Sigmoid colon (tissue), 7 donors: Measurements from ENCODE around the gene COX6A1. TPM values are rescaled to one million over a fixed set of nuclear protein-coding genes. Genes with fewer than 3 reads are reported as not detected.
"Not testable (repeated sequence)": the region's sequence is repeated elsewhere in the genome, so short reads cannot be mapped to it uniquely, and the experiment has no call there.

Source experiments
- DNase-seq: peaks from one replicate; pipeline ENCODE4 v3.0.0-alpha.2; 2019
- H3K27ac ChIP-seq, 4 donors: fragments of 200-600 bp; sonication (generic); one replicate each; pipeline ENCODE4 v1.5.1; 2016 to 2019; ENCODE audit warnings: mild to moderate bottlenecking in 1 of 4
- H3K27me3 ChIP-seq, 3 donors: fragments of 200-600 bp; sonication (generic); one replicate each; pipeline ENCODE4 v1.5.1; 2019; ENCODE audit warnings: mild to moderate bottlenecking in 1 of 3
- H3K36me3 ChIP-seq, 4 donors: fragments of 200-600 bp; sonication (generic); one replicate each; pipeline ENCODE4 v1.5.1; 2016 to 2019
- H3K4me1 ChIP-seq, 4 donors: fragments of 200-600 bp; sonication (generic); one replicate each; pipeline ENCODE4 v1.5.1; 2017 to 2019
- H3K4me3 ChIP-seq, 4 donors: fragments of 200-600 bp; sonication (generic); one replicate each; pipeline ENCODE4 v1.5.1; 2017 to 2019; ENCODE audit warnings: mild to moderate bottlenecking in 2 of 4, moderate library complexity in 1 of 4
- H3K9me3 ChIP-seq, 4 donors: fragments of 200-600 bp in 3 of 4; sonication (generic) in 3 of 4; one replicate each; pipeline versions ENCODE4 v1.5.1 to v1.6.1; 2013 to 2019
- EP300 ChIP-seq, 4 donors: sonication (generic); formaldehyde crosslinking; IDR thresholded peaks; one replicate each; pipeline ENCODE4 v1.6.1; 2017; ENCODE audit warnings: antibody characterized with exemption in 4 of 4
- POLR2A ChIP-seq, 2 donors: fragments of 450-650 bp; IDR thresholded peaks; one replicate each; pipeline ENCODE4 v1.6.1; 2016; ENCODE audit warnings: antibody characterized with exemption in 2 of 2, mild to moderate bottlenecking in 2 of 2, moderate library complexity in 2 of 2
- POLR2AphosphoS5 ChIP-seq, 4 donors: sonication (generic); formaldehyde crosslinking; IDR thresholded peaks; one replicate each; pipeline ENCODE4 v1.6.1; 2017; ENCODE audit warnings: antibody characterized with exemption in 4 of 4
- WGBS, 2 donors: extraction: QIAGEN DNeasy Blood & Tissue Kit; methylation state at CpG; one replicate each; pipeline ENCODE4 v1.1.7; 2013; 5-methylcytosine and 5-hydroxymethylcytosine counted together
- intact Hi-C: fragments of 100-400 bp; cut with DNase I; formaldehyde crosslinking; loops from one replicate; pipeline ENCODE4 v1.15.1; 2023
- polyA plus RNA-seq, 3 donors: library from polyadenylated mRNA; stranded (reverse); fragments of 200-250 nt; gene quantifications; one replicate each; pipeline ENCODE4 v1.2.3, GENCODE V29; 2013
- total RNA-seq, 4 donors: library from RNA; depleted of rRNA; stranded (reverse); fragments of >200 nt; gene quantifications; one replicate each; pipeline ENCODE4 v1.1.0, GENCODE V29; 2016
- TF ChIP-seq, protein P1 (sequence below), 4 experiments: fragments of 450-650 bp in 3 of 4; fragments of 200-600 bp in 1 of 4; IDR thresholded peaks; one replicate each; pipeline ENCODE4 v1.5.1; 2016 to 2019; ENCODE audit warnings: antibody characterized with exemption in 4 of 4, mild to moderate bottlenecking in 3 of 4, moderate library complexity in 2 of 4
- donor health status: healthy with polysubstance abuse.
- donor health status: Bipolar disorder and iron deficiency.
- donor health status: healthy.

COX6A1 gene
- total and polyA plus RNA-seq, 7 donors: 432 to 1,413 (median 633) TPM

- TF ChIP-seq, protein P1, sequence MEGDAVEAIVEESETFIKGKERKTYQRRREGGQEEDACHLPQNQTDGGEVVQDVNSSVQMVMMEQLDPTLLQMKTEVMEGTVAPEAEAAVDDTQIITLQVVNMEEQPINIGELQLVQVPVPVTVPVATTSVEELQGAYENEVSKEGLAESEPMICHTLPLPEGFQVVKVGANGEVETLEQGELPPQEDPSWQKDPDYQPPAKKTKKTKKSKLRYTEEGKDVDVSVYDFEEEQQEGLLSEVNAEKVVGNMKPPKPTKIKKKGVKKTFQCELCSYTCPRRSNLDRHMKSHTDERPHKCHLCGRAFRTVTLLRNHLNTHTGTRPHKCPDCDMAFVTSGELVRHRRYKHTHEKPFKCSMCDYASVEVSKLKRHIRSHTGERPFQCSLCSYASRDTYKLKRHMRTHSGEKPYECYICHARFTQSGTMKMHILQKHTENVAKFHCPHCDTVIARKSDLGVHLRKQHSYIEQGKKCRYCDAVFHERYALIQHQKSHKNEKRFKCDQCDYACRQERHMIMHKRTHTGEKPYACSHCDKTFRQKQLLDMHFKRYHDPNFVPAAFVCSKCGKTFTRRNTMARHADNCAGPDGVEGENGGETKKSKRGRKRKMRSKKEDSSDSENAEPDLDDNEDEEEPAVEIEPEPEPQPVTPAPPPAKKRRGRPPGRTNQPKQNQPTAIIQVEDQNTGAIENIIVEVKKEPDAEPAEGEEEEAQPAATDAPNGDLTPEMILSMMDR (IDR thresholded peaks at IDR 0.05): no peak
- TF ChIP-seq POLR2AphosphoS5 (IDR thresholded peaks at IDR 0.05) (no peak), POLR2A (IDR thresholded peaks at IDR 0.05) (no peak), EP300 (IDR thresholded peaks at IDR 0.05) (no peak)
- WGBS, 2 donors: 88 to 91% methylated on average over 7 of the region's 7 CpGs
- intact Hi-C loops: no loop called here
These were observed 48.3 kb downstream of the COX6A1 start for GRCh38 chr12:120485961-120486881.

DNA sequence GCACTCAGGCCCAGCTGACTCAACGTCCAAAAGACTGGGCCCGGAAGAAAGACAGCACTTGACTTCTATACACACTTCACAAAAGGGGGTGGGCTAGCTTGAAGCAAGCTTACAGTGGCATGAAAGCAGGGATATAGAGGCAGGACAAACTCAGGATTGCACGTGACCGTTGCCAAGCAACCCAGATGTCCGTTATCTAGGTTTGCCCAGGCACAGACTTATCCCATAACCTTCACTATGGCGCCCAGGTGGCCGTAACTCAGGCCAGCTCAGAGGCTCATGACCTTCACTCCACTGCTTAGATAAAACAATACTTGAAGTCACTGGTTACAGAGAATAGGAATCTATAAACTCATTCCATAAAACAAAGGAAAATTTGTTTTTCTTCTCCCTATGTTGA, 49.6 kb downstream of the COX6A1 start:
- intact Hi-C loops, DNase-seq, H3K27me3 ChIP-seq, H3K4me3 ChIP-seq, H3K4me1 ChIP-seq, H3K9me3 ChIP-seq, H3K27ac ChIP-seq: not testable (repeated sequence)
- H3K36me3 ChIP-seq: peaks cover 0 to 12% (median 0%) of the 10 kb centered on the region in 4 donors
- WGBS, 2 donors: 93 to 95% methylated on average over 7 of the region's 7 CpGs

More at GRCh38 chr12:120485961-120486881, 48.3 kb downstream of the COX6A1 start:
- H3K4me1 ChIP-seq: no peaks in the 10 kb centered on the region
- peaks cover 0 to 9% (median 0%) of the 10 kb centered on the region in 4 donors for H3K36me3 ChIP-seq
- no peak for DNase-seq
- H3K9me3 ChIP-seq: no peaks in the 10 kb centered on the region
- H3K27me3 ChIP-seq: no peaks in the 10 kb centered on the region
- no peak overlapping the region for H3K27ac ChIP-seq
- no peak overlapping the region for H3K4me3 ChIP-seq

DNA sequence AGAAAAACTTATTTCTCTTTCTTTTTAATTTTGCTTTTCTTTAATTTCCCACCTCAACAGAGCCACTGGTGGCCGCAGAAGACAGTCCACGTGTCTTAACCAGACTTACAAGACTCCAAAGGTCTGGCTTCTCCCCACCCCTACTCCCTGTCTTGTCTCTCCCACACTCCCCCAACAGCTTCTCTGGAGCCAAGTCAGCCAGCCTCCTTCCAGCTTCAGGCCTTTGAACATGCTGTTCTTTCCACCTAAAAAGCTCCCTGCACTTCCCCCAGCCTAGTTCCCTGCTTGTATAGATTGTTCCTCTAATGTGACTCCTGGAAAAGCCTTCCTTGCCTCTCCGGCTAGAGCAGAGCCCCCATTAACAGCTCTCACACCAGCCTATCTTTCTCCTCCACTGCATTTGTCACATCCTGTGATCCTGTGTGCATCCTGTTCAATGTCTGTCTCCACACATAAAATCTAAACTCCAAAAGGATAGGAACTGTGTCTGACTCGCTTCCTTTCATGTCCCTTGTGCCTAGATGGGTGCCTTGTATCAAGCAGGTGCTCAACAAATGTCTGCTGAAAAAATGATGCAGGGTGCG, 50.2 kb downstream of the COX6A1 start:
- Histone ChIP-seq H3K27ac (no peak overlapping the region), H3K27me3 (no peaks in the 10 kb centered on the region), H3K4me3 (no peak overlapping the region), H3K36me3 (peaks cover 0 to 12% (median 0%) of the 10 kb centered on the region in 4 donors), H3K9me3 (no peaks in the 10 kb centered on the region), H3K4me1 (no peaks in the 10 kb centered on the region)
- 77 to 78% methylated on average over 5 of the region's 5 CpGs for WGBS, 2 donors
- no peak for DNase-seq
- intact Hi-C loops: no loop called here
- TF ChIP-seq POLR2A (IDR thresholded peaks at IDR 0.05) (no peak), POLR2AphosphoS5 (IDR thresholded peaks at IDR 0.05) (no peak), EP300 (IDR thresholded peaks at IDR 0.05) (no peak)
- TF ChIP-seq, protein P1 (IDR thresholded peaks at IDR 0.05): no peak

DNA sequence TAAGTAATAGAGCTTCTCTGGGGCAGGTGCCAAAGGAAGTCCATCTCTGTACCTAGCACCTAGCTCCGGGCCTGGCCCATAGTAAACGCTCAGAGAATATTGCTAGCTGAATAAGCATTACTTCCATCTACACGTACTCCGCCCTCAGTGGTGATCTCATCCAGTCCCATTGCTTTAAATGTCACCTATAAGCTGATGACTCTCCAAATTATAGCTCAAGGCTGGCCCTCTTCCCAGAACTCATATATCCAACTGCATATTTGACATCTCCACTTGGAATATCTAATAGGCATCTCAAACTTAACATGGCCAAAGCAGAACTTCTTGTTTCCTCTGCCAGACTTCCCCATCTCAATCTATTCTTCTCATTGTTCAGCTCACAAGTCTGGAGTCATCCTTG, 51.1 kb downstream of the COX6A1 start:
- DNase-seq: no peak
- WGBS, 2 donors: 23 to 77% methylated on average over 4 of the region's 4 CpGs
- Histone ChIP-seq H3K9me3 (no peaks in the 10 kb centered on the region), H3K27ac (no peak overlapping the region), H3K4me1 (no peaks in the 10 kb centered on the region), H3K4me3 (no peak overlapping the region), H3K27me3 (no peaks in the 10 kb centered on the region), H3K36me3 (peaks cover 0 to 12% (median 0%) of the 10 kb centered on the region in 4 donors)
- no peak for TF ChIP-seq EP300 (IDR thresholded peaks at IDR 0.05)
- TF ChIP-seq POLR2AphosphoS5 (IDR thresholded peaks at IDR 0.05): no peak
- TF ChIP-seq, protein P1 (IDR thresholded peaks at IDR 0.05): no peak
- no peak for TF ChIP-seq POLR2A (IDR thresholded peaks at IDR 0.05)
- intact Hi-C loops: no loop called here

DNA sequence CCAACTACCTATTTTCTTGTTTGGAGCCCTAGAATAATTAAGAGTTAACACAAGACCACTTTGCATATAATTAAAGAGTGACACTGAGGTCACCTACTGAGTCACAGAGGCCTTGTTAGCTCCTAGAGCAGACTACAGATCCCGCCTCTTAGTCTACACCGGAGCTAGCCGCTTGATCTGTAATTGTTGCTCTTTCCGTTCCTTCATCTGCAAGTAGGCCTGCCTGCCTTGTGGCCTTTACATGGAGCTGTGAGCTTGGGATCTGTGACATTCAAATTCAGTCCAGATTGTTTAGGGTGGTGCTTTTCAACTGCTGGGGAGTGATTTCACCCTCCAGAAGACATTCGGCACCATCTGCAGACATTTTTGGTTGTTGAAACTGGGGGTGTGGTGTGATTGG, 52.4 kb downstream of the COX6A1 start:
- WGBS, 2 donors: 95 to 96% methylated on average over 5 of the region's 5 CpGs
- Histone ChIP-seq H3K27me3 (no peaks in the 10 kb centered on the region), H3K4me1 (peaks cover 0 to 7% (median 4%) of the 10 kb centered on the region in 4 donors), H3K9me3 (no peaks in the 10 kb centered on the region), H3K36me3 (peaks cover 0 to 12% (median 0%) of the 10 kb centered on the region in 4 donors), H3K4me3 (no peak overlapping the region), H3K27ac (no peak overlapping the region)
- intact Hi-C loops: no loop called here
- no peak for DNase-seq
- TF ChIP-seq, protein P1 (IDR thresholded peaks at IDR 0.05): no peak
- TF ChIP-seq POLR2AphosphoS5 (IDR thresholded peaks at IDR 0.05) (no peak), POLR2A (IDR thresholded peaks at IDR 0.05) (no peak), EP300 (IDR thresholded peaks at IDR 0.05) (no peak)
